NT2/D1 (cell line): ENCODE data around the gene CLEC2A.

ENCODE experiments used
- DNase-seq: peaks from one replicate; pipeline ENCODE4 v3.0.0-alpha.2; 2011; ENCODE audit warnings: low read depth, low spot score
- H3K27me3 ChIP-seq: 2 replicates; pipeline ENCODE4 v1.6.0; 2011; ENCODE audit warnings: mild to moderate bottlenecking; ENCODE audit not compliant: insufficient read length, insufficient read depth
- H3K36me3 ChIP-seq: 2 replicates; pipeline ENCODE4 v1.6.1; 2011; ENCODE audit warnings: mild to moderate bottlenecking, low read length, mixed read lengths; ENCODE audit not compliant: insufficient read depth, insufficient read length
- H3K4me1 ChIP-seq: 2 replicates; pipeline ENCODE4 v1.5.1; 2011; ENCODE audit not compliant: insufficient read depth, insufficient read length
- H3K4me3 ChIP-seq: 2 replicates; pipeline ENCODE4 v1.5.1; 2011; ENCODE audit warnings: low read depth; ENCODE audit not compliant: insufficient read length
- H3K9ac ChIP-seq: 2 replicates; pipeline ENCODE4 v1.6.0; 2011; ENCODE audit warnings: low read depth; ENCODE audit not compliant: insufficient read length
- H3K9me3 ChIP-seq: 2 replicates; pipeline ENCODE4 v1.5.1; 2011; ENCODE audit warnings: mild to moderate bottlenecking, low read length; ENCODE audit not compliant: insufficient read depth
- SUZ12 ChIP-seq: IDR thresholded peaks from 2 replicates; pipeline ENCODE4 v1.6.1; 2011; ENCODE audit not compliant: insufficient read length, insufficient read depth; ENCODE audit errors: extremely low read depth
- YY1 ChIP-seq: IDR thresholded peaks from 2 replicates; pipeline ENCODE4 v1.6.1; 2011; ENCODE audit not compliant: insufficient read length, insufficient read depth
- ZNF274 ChIP-seq: IDR thresholded peaks from 2 replicates; pipeline ENCODE4 v1.6.1; 2011; ENCODE audit warnings: mild to moderate bottlenecking, low read depth, low read length

Gene CLEC2A

GRCh38 chr12:9911708-9912107, 20.5 kb downstream of the CLEC2A start:
- H3K27me3 ChIP-seq, result no peaks in the 10 kb centered on the region
- H3K4me1 ChIP-seq, result no peaks in the 10 kb centered on the region
- no peak overlapping the region for H3K4me3 ChIP-seq
- no peak for DNase-seq
- H3K9me3 ChIP-seq, result peaks cover 58% of the 10 kb centered on the region
- H3K9ac ChIP-seq, result no peak overlapping the region
- no peaks in the 10 kb centered on the region for H3K36me3 ChIP-seq
- TF ChIP-seq SUZ12, result no peak

DNA sequence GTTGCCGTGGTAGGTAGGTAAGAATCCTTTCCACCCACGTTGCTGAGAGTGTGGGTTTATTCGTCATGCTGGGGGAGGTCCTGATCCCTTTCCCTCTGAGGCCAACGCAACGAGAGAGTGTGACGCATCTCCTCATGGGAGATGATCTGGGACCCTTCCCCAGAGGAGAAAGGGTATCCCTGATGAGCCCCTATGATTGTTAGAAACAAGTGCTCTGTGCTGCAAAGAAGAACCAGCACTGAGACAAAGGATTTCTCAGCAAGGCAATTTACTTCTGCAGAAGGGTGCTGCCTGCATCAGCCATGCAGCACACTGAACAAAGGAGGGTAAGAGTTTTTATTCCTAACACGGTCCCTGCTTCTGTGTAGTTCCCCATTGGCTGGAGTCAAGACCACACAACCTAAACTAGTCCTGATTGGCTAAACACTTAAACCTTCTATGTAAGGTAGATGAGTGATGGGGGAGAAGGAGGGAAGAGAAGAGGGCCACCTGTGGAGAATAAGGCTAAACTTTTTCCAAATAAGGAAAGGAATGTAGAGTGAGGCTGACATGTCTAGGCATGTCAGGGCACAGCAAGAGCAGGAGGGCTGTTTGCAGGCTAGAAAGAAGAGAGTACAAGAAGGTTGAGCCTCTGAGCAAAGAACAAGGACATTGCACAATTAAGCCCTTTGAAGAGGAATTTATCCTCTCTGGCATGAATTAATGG, 21.3 kb downstream of the CLEC2A start:
- no peak overlapping the region for H3K9ac ChIP-seq
- peaks cover 63% of the 10 kb centered on the region for H3K9me3 ChIP-seq
- no peak for DNase-seq
- no peaks in the 10 kb centered on the region for H3K27me3 ChIP-seq
- TF ChIP-seq ZNF274 (no peak), SUZ12 (no peak), YY1 (no peak)
- H3K4me1 ChIP-seq, result no peaks in the 10 kb centered on the region
- no peaks in the 10 kb centered on the region for H3K36me3 ChIP-seq
- no peak overlapping the region for H3K4me3 ChIP-seq

GRCh38 chr12:9909724-9910123, 22.4 kb downstream of the CLEC2A start:
- DNase-seq, result no peak
- H3K27me3 ChIP-seq, result no peaks in the 10 kb centered on the region
- H3K9ac ChIP-seq, result no peak overlapping the region
- TF ChIP-seq SUZ12 (no peak), ZNF274 (no peak)
- H3K4me3 ChIP-seq, result no peak overlapping the region
- H3K36me3 ChIP-seq, result no peaks in the 10 kb centered on the region
- no peaks in the 10 kb centered on the region for H3K4me1 ChIP-seq
- peaks cover 68% of the 10 kb centered on the region for H3K9me3 ChIP-seq

DNA sequence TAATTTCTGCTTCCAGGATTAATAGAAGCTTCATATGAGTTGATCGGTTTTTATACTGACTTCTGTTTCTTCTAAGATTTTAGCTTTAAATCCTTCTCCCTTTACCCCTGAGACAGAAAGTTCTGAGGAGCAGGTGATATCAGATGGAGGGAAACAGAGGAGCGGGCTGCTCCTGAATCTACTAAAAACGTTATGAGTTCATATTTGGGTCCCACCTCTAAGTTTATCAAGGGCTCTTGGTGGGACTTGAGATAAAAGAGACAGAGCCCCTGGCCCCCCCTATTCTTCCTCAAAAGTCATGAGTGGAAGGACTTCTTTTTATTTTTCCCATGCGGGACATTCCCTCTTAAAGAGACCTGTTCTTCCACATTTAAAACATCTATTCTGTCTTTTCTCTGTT, 23.8 kb downstream of the CLEC2A start:
- no peaks in the 10 kb centered on the region for H3K4me1 ChIP-seq
- H3K9ac ChIP-seq, result no peak overlapping the region
- DNase-seq, result no peak
- no peaks in the 10 kb centered on the region for H3K36me3 ChIP-seq
- H3K9me3 ChIP-seq, result peaks cover 79% of the 10 kb centered on the region
- no peak overlapping the region for H3K4me3 ChIP-seq
- no peaks in the 10 kb centered on the region for H3K27me3 ChIP-seq
- TF ChIP-seq ZNF274, result no peak
- TF ChIP-seq SUZ12, result no peak
- TF ChIP-seq YY1, result no peak

GRCh38 chr12:9907769-9908168, 24.4 kb downstream of the CLEC2A start:
- H3K27me3 ChIP-seq, result no peaks in the 10 kb centered on the region
- no peak for TF ChIP-seq YY1
- no peak for TF ChIP-seq ZNF274
- TF ChIP-seq SUZ12, result no peak
- H3K4me1 ChIP-seq, result no peaks in the 10 kb centered on the region
- no peaks in the 10 kb centered on the region for H3K36me3 ChIP-seq
- no peak for DNase-seq
- no peak overlapping the region for H3K4me3 ChIP-seq
- no peak overlapping the region for H3K9ac ChIP-seq
- peaks cover 84% of the 10 kb centered on the region for H3K9me3 ChIP-seq

DNA sequence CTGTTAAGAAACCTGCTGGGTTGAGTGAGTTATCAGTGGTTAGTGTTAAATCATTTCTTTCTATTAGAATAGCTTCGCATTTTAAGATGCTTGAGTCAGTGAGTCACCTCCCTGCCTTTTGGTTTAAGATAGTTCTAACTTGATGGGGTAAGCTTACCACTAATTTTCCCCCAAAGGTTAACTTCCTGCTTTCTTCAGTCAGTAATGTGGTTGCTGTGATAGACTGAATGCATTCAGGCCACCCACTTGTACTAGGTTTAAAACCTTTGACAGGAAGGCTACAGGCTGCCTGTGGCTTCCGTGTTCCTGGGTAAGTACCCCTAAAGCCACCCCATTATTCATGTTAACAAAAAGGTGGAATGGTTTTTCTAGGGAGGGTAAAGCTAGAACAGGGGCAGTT, 25.3 kb downstream of the CLEC2A start:
- H3K9me3 ChIP-seq, result peaks cover 84% of the 10 kb centered on the region
- no peaks in the 10 kb centered on the region for H3K27me3 ChIP-seq
- H3K4me1 ChIP-seq, result no peaks in the 10 kb centered on the region
- DNase-seq, result no peak
- H3K36me3 ChIP-seq, result no peaks in the 10 kb centered on the region
- no peak overlapping the region for H3K9ac ChIP-seq
- no peak overlapping the region for H3K4me3 ChIP-seq
- no peak for TF ChIP-seq YY1

GRCh38 chr12:9902539-9903228, 29.5 kb downstream of the CLEC2A start:
- Histone ChIP-seq H3K4me1 (no peaks in the 10 kb centered on the region), H3K36me3 (no peaks in the 10 kb centered on the region), H3K27me3 (no peaks in the 10 kb centered on the region), H3K4me3 (no peak overlapping the region), H3K9ac (no peak overlapping the region), H3K9me3 (peaks cover 45% of the 10 kb centered on the region)
- no peak for DNase-seq
- no peak for TF ChIP-seq SUZ12
- TF ChIP-seq ZNF274, result no peak
- TF ChIP-seq YY1, result no peak
